Measurements from ENCODE around the gene DNAJC16. TPM values are rescaled to one million over a fixed set of nuclear protein-coding genes. Genes with fewer than 3 reads are reported as not detected.

The DNAJC16 gene
- total RNA-seq, 1 experiment from 2014 or later, result 15.1 TPM

DNA sequence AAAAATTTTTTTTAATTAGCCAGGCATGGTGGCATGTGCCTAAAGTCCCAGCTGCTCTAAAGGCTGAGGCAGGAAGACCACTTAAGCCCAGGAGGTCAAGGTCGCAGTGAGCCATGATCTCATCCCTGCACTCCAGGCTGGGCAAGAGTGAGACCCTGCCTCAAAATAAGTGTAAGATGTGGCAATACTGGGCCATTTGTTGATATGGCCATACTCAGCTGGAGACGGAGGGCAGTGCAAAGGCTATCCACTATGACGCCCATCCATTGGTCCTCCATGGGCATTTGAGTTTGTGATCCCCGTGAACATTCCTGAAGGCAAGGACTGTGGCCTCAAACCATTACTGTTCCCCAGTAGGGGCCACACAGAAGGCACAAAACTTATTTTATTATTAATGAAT lies 4.1 kb upstream of the DNAJC16 start:
- H3K4me1 ChIP-seq, result peaks cover 8% of the 10 kb centered on the region; the same call in 1 of the 2 replicates
- H3K27me3 ChIP-seq (replicated peaks; ENCODE audit: control insufficient read depth, insufficient read depth, low read length), result no peaks in the 10 kb centered on the region
- intact Hi-C loops (cut with micrococcal nuclease; ENCODE audit: unreplicated experiment), result no loop called here
- Mint-ChIP-seq H3K9me3 (ENCODE audit: unreplicated experiment) (no peaks in the 10 kb centered on the region), H3K27ac (ENCODE audit: unreplicated experiment) (no peak overlapping the region), H3K4me1 (ENCODE audit: low read depth, unreplicated experiment) (peaks cover 9% of the 10 kb centered on the region), H3K36me3 (ENCODE audit: insufficient read depth, unreplicated experiment) (peaks cover 29% of the 10 kb centered on the region), H3K27me3 (ENCODE audit: insufficient read depth, unreplicated experiment) (no peaks in the 10 kb centered on the region), H3K4me3 (ENCODE audit: unreplicated experiment) (no peak overlapping the region)
- POLR2A ChIA-PET, result no interaction called here
- no peak for DNase-seq
- H3K9me3 ChIP-seq, result no peaks in the 10 kb centered on the region
- H3K36me3 ChIP-seq (ENCODE audit: control insufficient read depth, insufficient read depth, low read length), result no peaks in the 10 kb centered on the region
- TF ChIP-seq, protein P1, sequence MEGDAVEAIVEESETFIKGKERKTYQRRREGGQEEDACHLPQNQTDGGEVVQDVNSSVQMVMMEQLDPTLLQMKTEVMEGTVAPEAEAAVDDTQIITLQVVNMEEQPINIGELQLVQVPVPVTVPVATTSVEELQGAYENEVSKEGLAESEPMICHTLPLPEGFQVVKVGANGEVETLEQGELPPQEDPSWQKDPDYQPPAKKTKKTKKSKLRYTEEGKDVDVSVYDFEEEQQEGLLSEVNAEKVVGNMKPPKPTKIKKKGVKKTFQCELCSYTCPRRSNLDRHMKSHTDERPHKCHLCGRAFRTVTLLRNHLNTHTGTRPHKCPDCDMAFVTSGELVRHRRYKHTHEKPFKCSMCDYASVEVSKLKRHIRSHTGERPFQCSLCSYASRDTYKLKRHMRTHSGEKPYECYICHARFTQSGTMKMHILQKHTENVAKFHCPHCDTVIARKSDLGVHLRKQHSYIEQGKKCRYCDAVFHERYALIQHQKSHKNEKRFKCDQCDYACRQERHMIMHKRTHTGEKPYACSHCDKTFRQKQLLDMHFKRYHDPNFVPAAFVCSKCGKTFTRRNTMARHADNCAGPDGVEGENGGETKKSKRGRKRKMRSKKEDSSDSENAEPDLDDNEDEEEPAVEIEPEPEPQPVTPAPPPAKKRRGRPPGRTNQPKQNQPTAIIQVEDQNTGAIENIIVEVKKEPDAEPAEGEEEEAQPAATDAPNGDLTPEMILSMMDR (IDR thresholded peaks at IDR 0.05; ENCODE audit: insufficient read depth in 1 of 2, low read depth in 1 of 2, low read length in 1 of 2, severe bottlenecking in 1 of 2, unreplicated experiment in 1 of 2), result no peak
- no TSS peak for BruUV-seq (replicated peaks)
- H3K4me3 ChIP-seq (ENCODE audit: low read depth, low read length), result no peak overlapping the region
- CTCF ChIA-PET, result no interaction called here

DNA sequence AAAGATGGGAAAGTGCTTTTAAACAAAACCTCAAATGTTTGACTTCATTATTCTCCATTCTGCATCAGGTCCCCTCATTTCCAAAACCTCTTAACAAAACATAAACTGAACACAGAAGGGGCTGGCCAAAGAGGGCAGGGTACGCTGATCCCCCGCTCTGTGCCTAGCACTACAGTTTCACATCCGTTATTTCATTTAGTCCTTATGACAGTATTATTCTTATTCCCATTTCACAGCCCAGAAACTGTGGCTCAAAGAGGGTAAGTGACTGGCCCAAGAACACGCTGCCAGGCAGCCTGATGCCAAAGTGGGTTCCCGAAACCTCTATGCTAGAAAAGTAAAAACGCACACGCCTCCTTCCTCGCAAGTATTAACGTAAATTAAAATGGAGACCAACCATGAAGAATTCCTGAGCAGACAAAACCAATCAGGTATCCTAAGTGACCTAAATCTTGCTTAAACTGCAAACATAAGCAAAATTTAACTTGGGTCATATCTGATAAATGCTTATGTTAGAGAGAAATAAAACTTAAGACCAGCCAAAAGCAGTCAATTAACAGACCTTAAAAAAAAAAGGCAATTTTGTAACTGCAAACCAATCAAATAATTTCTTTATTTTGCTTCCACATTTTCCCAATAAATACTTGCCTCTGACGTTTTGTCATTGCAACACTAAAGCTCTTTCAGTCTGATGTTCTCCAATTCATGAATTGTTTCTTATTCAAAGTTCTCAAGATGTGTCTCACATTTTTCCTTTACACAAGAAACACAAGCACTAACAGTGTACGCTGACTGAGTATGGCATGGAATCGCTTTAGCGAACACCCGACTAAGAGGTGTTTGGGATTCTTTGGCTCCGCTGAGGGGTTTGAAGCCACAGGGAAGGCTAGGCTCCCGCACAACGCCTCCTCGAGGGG lies 3.3 kb upstream of the DNAJC16 start:
- BruUV-seq (replicated peaks), result TSS peak; percentile 71

DNA sequence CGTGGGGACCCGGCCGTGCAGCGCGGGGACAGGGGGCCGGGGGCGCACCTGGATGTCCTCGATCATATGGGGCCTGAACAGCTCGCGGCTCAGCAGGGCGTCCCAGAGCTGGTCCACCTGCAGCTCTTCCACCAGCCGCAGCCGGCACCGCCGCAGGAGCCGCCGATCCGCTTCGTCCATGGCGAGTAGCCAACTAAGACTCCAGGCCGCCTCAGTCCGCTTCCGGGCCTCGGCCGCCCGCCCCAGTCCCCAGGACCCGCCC lies 2.7 kb upstream of the DNAJC16 start, which contains the start of gene CASP9:
CASP9 (minus strand) TSS at position 195 of the 262 bp plus-strand sequence; CDS start at position 180, 15 bp downstream.
- TF ChIP-seq, protein P1 (IDR thresholded peaks at IDR 0.05; ENCODE audit: insufficient read depth in 1 of 2, low read depth in 1 of 2, low read length in 1 of 2, severe bottlenecking in 1 of 2, unreplicated experiment in 1 of 2), result no peak
- peaks cover 8% of the 10 kb centered on the region; the same call in 1 of the 2 replicates for H3K4me1 ChIP-seq
- peak within 1 kb of the TSS; percentile 81 for H3K4me3 Mint-ChIP-seq (ENCODE audit: unreplicated experiment)
- H3K27ac Mint-ChIP-seq (ENCODE audit: unreplicated experiment), result peak within 1 kb of the TSS; percentile 96
- H3K9me3 Mint-ChIP-seq (ENCODE audit: unreplicated experiment), result no peaks in the 10 kb centered on the region
- DNase-seq, result no peak
- intact Hi-C loops (cut with micrococcal nuclease; ENCODE audit: unreplicated experiment), result no loop called here
- H3K9me3 ChIP-seq, result no peaks in the 10 kb centered on the region
- no peaks in the 10 kb centered on the region for H3K27me3 ChIP-seq (replicated peaks; ENCODE audit: control insufficient read depth, insufficient read depth, low read length)
- no peaks in the 10 kb centered on the region for H3K27me3 Mint-ChIP-seq (ENCODE audit: insufficient read depth, unreplicated experiment)
- H3K36me3 Mint-ChIP-seq (ENCODE audit: insufficient read depth, unreplicated experiment), result peaks cover 29% of the 10 kb centered on the region
- CTCF ChIA-PET, result no interaction called here
- H3K4me3 ChIP-seq (ENCODE audit: low read depth, low read length), result peak within 1 kb of the TSS; percentile 65
- H3K4me1 Mint-ChIP-seq (ENCODE audit: low read depth, unreplicated experiment), result peaks cover 9% of the 10 kb centered on the region
- H3K36me3 ChIP-seq (ENCODE audit: control insufficient read depth, insufficient read depth, low read length), result no peaks in the 10 kb centered on the region
- POLR2A ChIA-PET, result no interaction called here
- no TSS peak for BruUV-seq (replicated peaks)

More for the DNA sequence above, 3.3 kb upstream of the DNAJC16 start:
- TF ChIP-seq, protein P1 (IDR thresholded peaks at IDR 0.05; ENCODE audit: insufficient read depth in 1 of 2, low read depth in 1 of 2, low read length in 1 of 2, severe bottlenecking in 1 of 2, unreplicated experiment in 1 of 2), result no peak
- no peaks in the 10 kb centered on the region for H3K9me3 Mint-ChIP-seq (ENCODE audit: unreplicated experiment)
- peak overlapping the region; percentile 81 for H3K4me3 Mint-ChIP-seq (ENCODE audit: unreplicated experiment)
- peaks cover 9% of the 10 kb centered on the region for H3K4me1 Mint-ChIP-seq (ENCODE audit: low read depth, unreplicated experiment)
- H3K9me3 ChIP-seq, result no peaks in the 10 kb centered on the region
- intact Hi-C loops (cut with micrococcal nuclease; ENCODE audit: unreplicated experiment), result no loop called here
- H3K27me3 Mint-ChIP-seq (ENCODE audit: insufficient read depth, unreplicated experiment), result no peaks in the 10 kb centered on the region
- H3K27me3 ChIP-seq (replicated peaks; ENCODE audit: control insufficient read depth, insufficient read depth, low read length), result no peaks in the 10 kb centered on the region
- peaks cover 8% of the 10 kb centered on the region; the same call in 1 of the 2 replicates for H3K4me1 ChIP-seq
- peak overlapping the region; percentile 61 for H3K4me3 ChIP-seq (ENCODE audit: low read depth, low read length)
- ChIA-PET CTCF (no interaction called here), POLR2A (no interaction called here)
- peaks cover 29% of the 10 kb centered on the region for H3K36me3 Mint-ChIP-seq (ENCODE audit: insufficient read depth, unreplicated experiment)
- no peak for DNase-seq
- no peaks in the 10 kb centered on the region for H3K36me3 ChIP-seq (ENCODE audit: control insufficient read depth, insufficient read depth, low read length)
- H3K27ac Mint-ChIP-seq (ENCODE audit: unreplicated experiment), result peak overlapping the region; percentile 96

Data from Caco-2 (cell line).